ENCODE data around the gene BTLA.
"Not testable (repeated sequence)": the region's sequence is repeated elsewhere in the genome, so short reads cannot be mapped to it uniquely, and the experiment has no call there.

Gene BTLA

DNA sequence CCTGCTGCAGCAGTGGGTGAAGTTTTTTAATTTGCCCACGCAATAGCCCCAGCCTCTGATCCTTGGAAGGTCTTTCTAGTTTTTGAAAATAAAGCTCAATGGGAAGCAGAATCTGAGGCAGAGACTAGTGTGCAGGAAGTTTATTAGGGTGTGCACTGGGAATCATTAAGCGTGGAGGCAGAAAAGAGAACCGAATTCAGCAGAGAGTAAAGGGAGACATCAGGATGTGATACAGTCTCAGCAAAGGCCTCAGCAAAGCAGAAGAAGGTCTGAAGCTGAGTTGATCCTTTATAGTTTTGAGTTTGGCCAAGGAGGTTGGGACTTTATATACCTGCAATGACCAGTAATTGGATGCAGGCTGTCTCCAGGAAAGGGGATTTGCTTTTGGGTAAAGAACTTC lies 4.9 kb upstream of the BTLA start:
- DNase-seq (ENCODE audit: low spot score), result no peak
- in situ Hi-C loops (cut with MboI; ENCODE audit: low pct_unique_long_range_greater_than_20kb, low sequenced_read_pairs, unreplicated experiment), result no loop called here
- TF ChIP-seq, protein P1, sequence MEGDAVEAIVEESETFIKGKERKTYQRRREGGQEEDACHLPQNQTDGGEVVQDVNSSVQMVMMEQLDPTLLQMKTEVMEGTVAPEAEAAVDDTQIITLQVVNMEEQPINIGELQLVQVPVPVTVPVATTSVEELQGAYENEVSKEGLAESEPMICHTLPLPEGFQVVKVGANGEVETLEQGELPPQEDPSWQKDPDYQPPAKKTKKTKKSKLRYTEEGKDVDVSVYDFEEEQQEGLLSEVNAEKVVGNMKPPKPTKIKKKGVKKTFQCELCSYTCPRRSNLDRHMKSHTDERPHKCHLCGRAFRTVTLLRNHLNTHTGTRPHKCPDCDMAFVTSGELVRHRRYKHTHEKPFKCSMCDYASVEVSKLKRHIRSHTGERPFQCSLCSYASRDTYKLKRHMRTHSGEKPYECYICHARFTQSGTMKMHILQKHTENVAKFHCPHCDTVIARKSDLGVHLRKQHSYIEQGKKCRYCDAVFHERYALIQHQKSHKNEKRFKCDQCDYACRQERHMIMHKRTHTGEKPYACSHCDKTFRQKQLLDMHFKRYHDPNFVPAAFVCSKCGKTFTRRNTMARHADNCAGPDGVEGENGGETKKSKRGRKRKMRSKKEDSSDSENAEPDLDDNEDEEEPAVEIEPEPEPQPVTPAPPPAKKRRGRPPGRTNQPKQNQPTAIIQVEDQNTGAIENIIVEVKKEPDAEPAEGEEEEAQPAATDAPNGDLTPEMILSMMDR (IDR thresholded peaks at IDR 0.05; ENCODE audit: extremely low read depth, insufficient read depth, missing control alignments), result no peak

- in situ Hi-C loops (cut with MboI; ENCODE audit: low pct_unique_long_range_greater_than_20kb, low sequenced_read_pairs, unreplicated experiment), result no loop called here
- DNase-seq (ENCODE audit: low spot score), result no peak
- TF ChIP-seq, protein P1 (IDR thresholded peaks at IDR 0.05; ENCODE audit: extremely low read depth, insufficient read depth, missing control alignments), result no peak
Measured at GRCh38 chr3:112503304-112503972, 4.2 kb upstream of the BTLA start.

- no peak for DNase-seq (ENCODE audit: low spot score)
- in situ Hi-C loops (cut with MboI; ENCODE audit: low pct_unique_long_range_greater_than_20kb, low sequenced_read_pairs, unreplicated experiment), result no loop called here
Measured at GRCh38 chr3:112500621-112501020, 1.3 kb upstream of the BTLA start.

DNA sequence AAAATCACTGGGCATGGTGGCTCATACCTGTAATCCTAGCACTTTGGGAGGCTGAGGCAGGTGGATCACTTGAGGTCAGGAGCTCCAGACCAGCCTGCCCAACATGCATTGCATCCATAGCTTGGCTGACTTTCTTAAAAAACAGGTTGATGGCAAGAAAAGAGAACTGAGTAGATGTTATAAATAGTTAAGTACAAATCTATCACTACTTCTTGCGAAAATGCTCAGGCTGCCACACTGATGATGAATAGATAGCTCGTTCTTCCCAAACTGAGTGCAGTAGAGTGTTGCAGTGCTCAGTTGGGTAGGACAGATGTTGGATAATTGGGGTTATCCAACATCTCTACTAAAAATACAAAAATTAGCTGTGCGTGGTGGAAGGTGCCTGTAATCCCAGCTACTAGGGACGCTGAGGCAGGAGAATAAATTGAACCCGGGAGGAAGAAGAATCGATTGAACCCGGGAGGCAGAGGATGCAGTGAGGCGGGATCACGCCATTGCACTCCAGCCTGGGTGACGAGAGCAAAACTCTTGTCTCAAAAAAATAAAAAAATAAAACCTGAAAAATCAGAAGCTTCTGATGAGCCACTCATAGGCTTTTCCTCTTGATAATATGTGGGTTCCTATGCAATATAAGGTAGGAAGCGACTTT lies 1.2 kb downstream of the BTLA start:
- DNase-seq (ENCODE audit: low spot score), result no peak
- TF ChIP-seq, protein P1 (IDR thresholded peaks at IDR 0.05; ENCODE audit: extremely low read depth, insufficient read depth, missing control alignments), result no peak
- in situ Hi-C loops (cut with MboI; ENCODE audit: low pct_unique_long_range_greater_than_20kb, low sequenced_read_pairs, unreplicated experiment), result no loop called here

More at GRCh38 chr3:112500621-112501020, 1.3 kb upstream of the BTLA start:
- TF ChIP-seq, protein P1 (IDR thresholded peaks at IDR 0.05; ENCODE audit: extremely low read depth, insufficient read depth, missing control alignments), result no peak

DNA sequence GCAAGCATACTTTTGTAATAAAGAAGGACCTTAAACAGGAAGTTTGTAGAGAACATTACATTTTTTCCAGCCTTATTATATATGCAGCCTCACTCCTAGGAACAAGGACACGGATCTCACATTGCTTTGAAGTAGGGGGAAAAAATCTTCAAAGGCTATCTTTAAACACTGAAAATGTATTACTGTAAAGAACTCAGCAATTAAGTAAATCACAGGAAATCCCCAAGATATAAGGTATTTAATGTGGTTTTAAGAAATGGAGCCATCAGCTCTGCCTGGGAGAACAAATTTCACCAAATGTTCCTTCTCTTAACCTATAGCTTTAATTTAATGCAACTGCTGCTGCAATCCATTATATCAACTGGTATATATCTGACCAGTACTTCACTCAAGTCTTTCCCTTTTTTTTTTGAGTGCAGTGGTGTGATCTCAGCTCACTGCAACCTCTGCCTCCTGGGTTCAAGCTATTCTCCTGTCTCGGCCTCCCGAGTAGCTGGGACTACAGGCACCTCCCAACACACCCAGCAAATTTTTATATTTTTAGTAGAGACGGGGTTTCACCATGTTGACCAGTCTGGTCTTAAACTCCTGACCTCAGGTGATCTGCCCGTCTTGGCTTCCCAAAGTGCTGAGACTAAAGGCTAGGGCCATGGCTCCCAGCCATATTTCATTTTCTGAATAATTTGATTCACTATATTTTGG lies 2.8 kb downstream of the BTLA start:
- TF ChIP-seq, protein P1 (IDR thresholded peaks at IDR 0.05; ENCODE audit: extremely low read depth, insufficient read depth, missing control alignments), result no peak
- DNase-seq (ENCODE audit: low spot score), result no peak
- in situ Hi-C loops (cut with MboI; ENCODE audit: low pct_unique_long_range_greater_than_20kb, low sequenced_read_pairs, unreplicated experiment), result no loop called here

DNA sequence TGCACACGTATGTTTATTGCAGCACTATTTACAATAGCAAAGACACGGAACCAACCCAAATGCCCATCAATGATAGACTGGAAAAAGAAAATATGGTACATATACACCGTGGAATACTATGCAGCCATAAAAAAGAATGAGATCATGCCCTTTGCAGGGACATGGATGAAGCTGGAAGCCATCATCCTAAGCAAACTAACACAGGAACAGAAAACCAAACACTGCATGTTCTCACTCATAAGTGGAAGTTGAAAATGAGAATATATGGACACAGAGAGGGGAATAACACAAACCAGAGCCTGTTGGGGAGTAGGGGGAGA lies 4.9 kb downstream of the BTLA start:
- DNase-seq (ENCODE audit: low spot score), result not testable (repeated sequence)

DNA sequence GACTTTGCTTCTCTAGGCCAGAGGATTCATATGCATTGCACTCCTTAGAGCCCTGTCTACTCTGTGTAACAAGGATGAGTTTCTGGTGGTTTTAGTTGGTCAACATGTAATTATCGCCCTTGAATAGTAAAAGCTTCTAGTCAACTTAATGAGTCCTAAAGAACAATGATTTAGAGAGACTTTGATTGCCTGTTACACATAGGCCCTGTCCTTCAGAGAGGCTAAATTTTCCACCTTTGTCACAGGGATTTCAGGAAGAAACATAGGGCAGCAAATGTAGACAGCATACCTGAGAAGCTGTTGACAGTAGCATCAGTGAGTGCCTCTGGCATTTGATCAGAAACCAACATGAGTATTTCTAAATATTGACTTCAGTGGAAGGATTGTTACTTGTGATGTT lies 7.1 kb downstream of the BTLA start:
- in situ Hi-C loops (cut with MboI; ENCODE audit: low pct_unique_long_range_greater_than_20kb, low sequenced_read_pairs, unreplicated experiment), result no loop called here
- DNase-seq (ENCODE audit: low spot score), result no peak
- TF ChIP-seq, protein P1 (IDR thresholded peaks at IDR 0.05; ENCODE audit: extremely low read depth, insufficient read depth, missing control alignments), result no peak

More for the DNA sequence above, 4.9 kb downstream of the BTLA start:
- in situ Hi-C loops (cut with MboI; ENCODE audit: low pct_unique_long_range_greater_than_20kb, low sequenced_read_pairs, unreplicated experiment), result not testable (repeated sequence)

Measured in GM13977 (cell line).